HG03354 (cell line): ENCODE measurements around the gene IP6K3.

ENCODE experiments used
- ATAC-seq: cut with Tn5 transposase; IDR thresholded peaks from one replicate; pipeline ENCODE4 v1.9.1; 2021; ENCODE audit warnings: mild to moderate bottlenecking; ENCODE audit not compliant: unreplicated experiment, poor library complexity, severe bottlenecking

Gene IP6K3

DNA sequence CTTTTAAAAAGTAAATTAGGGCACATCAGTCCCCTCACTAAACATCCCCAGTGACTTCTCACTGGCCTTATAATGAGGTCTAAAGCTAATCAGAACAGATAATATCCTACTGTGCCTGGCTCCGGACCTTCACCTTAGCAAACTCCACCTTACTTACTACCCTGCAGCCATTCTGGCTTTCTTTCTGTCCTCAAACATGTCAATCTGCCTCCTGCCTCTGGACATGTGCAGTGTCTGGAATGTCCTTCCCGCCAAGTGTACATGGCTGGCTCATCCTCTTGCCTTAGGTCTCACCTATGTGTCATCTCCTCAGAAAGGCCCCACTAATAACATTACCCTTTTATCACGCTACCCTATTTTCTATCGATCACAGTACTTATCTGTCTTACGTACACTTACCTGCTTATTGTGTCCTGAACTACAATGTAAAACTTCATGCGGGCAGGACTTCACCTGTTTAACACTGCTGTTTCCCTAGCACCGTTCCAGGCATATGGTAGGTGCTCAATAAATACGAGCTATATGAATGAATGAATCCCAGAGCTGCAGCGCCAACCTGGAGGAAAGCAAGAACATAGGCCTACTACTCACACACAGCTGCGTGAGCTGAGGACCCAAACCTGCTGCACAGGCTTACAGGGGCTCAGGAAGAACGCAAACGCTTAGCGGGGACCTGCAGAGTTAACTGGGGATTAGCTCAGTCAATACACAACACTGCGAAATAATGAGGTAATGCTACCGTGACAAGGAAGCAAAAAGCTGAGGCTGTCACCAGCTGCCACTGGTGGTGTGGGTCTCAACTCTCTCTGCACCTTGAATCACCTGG, 36.2 kb downstream of the IP6K3 start:
- peak; percentile 4 for ATAC-seq

GRCh38 chr6:33709605-33710295, 37.0 kb downstream of the IP6K3 start:
- ATAC-seq = no peak

- ATAC-seq = no peak
Measured at GRCh38 chr6:33708516-33709204, 38.0 kb downstream of the IP6K3 start.

- ATAC-seq = no peak
Measured at GRCh38 chr6:33707771-33708170, 38.9 kb downstream of the IP6K3 start.

GRCh38 chr6:33705955-33706725, 40.6 kb downstream of the IP6K3 start:
- ATAC-seq = no peak

GRCh38 chr6:33705268-33705885, 41.3 kb downstream of the IP6K3 start:
- ATAC-seq = no peak

- no peak for ATAC-seq
Measured at GRCh38 chr6:33704215-33705066, 42.3 kb downstream of the IP6K3 start.

DNA sequence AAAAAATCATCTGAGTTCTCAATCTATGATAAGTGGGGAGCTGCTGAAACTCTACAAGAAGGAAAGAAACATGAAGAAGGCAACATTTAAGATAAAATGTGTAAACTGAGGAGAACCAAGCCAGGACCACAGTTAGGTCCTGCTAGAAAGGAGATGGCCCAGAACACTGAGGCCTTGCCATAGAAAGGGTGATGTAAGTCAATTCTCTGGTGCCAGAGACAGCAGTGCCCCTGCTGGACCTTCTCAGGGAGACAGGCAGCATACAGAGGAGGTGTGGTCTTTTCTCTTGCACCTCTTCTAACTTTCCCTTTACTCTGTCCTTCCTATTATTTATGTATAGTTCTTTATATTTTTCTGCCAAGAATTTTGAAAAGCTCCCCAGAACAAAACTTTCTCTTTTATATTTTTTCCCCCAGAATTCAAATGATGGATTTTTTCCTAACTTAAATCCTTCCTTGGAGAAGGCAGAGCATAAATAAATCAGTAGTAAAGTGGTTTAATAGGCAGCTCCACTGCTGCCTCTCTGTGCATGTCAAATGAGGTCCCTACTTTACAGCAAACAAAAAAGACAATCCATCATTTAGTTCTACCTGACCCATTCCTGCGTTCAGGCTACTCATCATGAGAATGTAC, 44.2 kb downstream of the IP6K3 start:
- no peak for ATAC-seq

- peak; percentile 64 for ATAC-seq
Measured at GRCh38 chr6:33700391-33701050, 46.2 kb downstream of the IP6K3 start.

GRCh38 chr6:33699739-33700138, 47.0 kb downstream of the IP6K3 start:
- no peak for ATAC-seq

GRCh38 chr6:33699131-33699530, 47.6 kb downstream of the IP6K3 start:
- no peak for ATAC-seq

DNA sequence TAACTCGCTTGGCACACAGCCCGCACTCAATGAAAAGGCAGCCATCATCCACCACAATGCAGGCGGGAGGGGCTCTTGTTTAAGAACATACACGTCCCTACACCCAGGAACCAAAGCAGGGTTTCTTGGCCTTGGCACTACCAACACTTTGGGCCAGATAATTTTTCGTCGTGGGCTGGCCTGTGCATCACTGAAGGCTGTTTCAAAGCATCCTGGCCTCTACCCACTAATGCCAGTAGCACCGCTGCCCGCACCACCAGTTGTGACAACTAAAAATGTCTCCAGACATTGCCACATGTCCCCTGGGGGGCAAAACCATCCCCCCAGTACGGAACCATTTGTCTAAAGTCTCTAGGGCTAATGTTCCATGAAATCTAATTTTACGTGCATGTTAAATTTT, 48.2 kb downstream of the IP6K3 start:
- ATAC-seq = no peak

- ATAC-seq = no peak
Measured at GRCh38 chr6:33697845-33698244, 48.9 kb downstream of the IP6K3 start.

DNA sequence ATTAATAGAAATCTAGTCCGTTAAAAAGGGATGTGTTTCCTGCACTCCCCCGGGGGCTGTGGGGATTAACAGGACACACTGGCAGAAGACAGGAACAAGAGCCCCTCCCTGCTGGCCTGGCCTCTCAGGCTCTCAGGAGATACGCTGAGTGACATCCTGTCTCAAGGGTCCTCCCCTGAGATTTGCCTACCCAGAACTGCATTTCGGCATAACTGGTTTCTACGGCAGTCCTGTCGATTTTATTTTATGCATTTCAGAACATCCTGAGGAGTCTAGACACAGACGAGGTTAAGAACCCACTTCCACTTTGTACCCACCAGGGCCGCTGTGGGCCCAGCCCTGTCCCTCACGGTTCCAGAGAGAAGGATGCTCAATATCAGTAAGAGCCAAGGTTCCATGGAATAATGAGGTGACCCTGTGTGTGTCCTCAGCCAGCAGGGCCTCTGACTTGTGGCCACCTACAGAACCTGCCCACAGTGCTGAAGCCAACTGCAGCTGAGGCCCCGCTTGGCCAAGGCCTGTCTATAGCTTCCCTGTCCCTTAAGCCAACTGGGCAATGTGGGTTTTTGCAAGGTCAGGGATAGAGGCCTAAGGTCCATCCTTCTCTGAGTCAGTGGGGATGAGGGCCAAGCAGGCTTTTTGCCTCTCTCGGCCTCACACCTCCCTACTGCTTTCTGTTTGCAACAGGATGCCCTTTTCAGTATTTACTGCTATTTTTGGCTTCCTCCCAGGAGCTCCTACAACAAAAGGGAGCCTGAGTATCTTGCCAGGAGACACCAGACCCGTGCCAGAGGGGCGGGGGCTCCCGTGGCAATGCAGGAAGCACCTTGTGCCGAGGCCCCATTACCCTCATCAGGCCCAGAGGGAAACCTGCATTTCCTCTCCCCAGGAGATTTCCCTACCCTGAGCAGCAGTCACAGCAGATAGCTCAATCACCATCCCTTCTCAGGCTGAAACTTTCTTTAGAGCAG, 49.9 kb downstream of the IP6K3 start:
- ATAC-seq = no peak

GRCh38 chr6:33696076-33696475, 50.6 kb downstream of the IP6K3 start:
- ATAC-seq = no peak

- no peak for ATAC-seq
Measured at GRCh38 chr6:33695451-33695887, 51.2 kb downstream of the IP6K3 start.

DNA sequence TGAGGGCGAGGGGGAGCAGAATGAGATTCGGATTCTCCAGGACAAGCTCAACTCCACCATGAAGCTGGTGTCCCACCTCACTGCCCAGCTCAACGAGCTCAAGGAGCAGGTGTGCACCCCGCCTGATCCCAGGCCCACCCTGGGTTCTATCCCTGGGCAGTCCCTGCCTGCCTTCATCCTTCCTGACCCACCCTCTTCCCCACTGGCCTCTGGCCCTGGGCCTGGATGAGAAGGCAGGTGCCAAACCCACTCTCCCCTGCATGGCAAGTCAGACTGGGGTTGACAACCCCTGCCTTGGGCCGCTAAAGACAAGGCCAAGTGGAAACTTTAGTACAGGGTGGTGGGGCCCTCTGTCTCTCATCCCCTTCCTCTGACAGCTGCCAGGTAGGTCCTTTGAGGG, 51.7 kb downstream of the IP6K3 start:
- ATAC-seq = no peak
